Ishikawa (cell line): Measurements from ENCODE around the gene MYEOV.

ENCODE experiments used
- CEBPB ChIP-seq: IDR thresholded peaks from 2 replicates; pipeline ENCODE4 v1.6.1; 2012
- CREB1 ChIP-seq: IDR thresholded peaks from 2 replicates; pipeline ENCODE4 v1.6.1; 2012; ENCODE audit warnings: low read depth
- EGR1 ChIP-seq: IDR thresholded peaks from 2 replicates; pipeline ENCODE4 v1.6.1; 2012
- EP300 ChIP-seq: IDR thresholded peaks from 2 replicates; pipeline ENCODE4 v1.6.1; 2012; ENCODE audit warnings: borderline replicate concordance
- FOXM1 ChIP-seq: IDR thresholded peaks from 2 replicates; pipeline ENCODE4 v1.6.1; 2012; ENCODE audit warnings: low read depth, borderline replicate concordance
- MAX ChIP-seq: IDR thresholded peaks from 2 replicates; pipeline ENCODE4 v1.6.1; 2012
- REST ChIP-seq: IDR thresholded peaks from 2 replicates; pipeline ENCODE4 v1.6.1; 2012; ENCODE audit warnings: low read depth, mild to moderate bottlenecking
- TAF1 ChIP-seq: IDR thresholded peaks from 2 replicates; pipeline ENCODE4 v1.6.1; 2012; ENCODE audit warnings: low read depth, mild to moderate bottlenecking
- TCF12 ChIP-seq: IDR thresholded peaks from 2 replicates; pipeline ENCODE4 v1.6.1; 2012; ENCODE audit warnings: low read depth
- USF1 ChIP-seq: IDR thresholded peaks from 2 replicates; pipeline ENCODE4 v1.6.1; 2012
- YY1 ChIP-seq: IDR thresholded peaks from 2 replicates; pipeline ENCODE4 v1.6.1; 2012; ENCODE audit warnings: low read depth
- ZBTB7A ChIP-seq: IDR thresholded peaks from 2 replicates; pipeline ENCODE4 v1.6.1; 2012; ENCODE audit warnings: low read depth

- TF ChIP-seq CEBPB = no peak
- no peak for TF ChIP-seq EP300
- no peak for TF ChIP-seq MAX
- no peak for TF ChIP-seq TCF12
- TF ChIP-seq YY1 = no peak
- no peak for TF ChIP-seq EGR1
- no peak for TF ChIP-seq FOXM1
- TF ChIP-seq CREB1 = no peak
- TF ChIP-seq USF1 = no peak
- TF ChIP-seq ZBTB7A = no peak; the same call in 1 of the 2 replicates
- TF ChIP-seq TAF1 = no peak
- no peak for TF ChIP-seq REST
These were observed 5.1 kb downstream of the MYEOV start for GRCh38 chr11:69299023-69299461.
